RWPE2 (cell line): ENCODE results near the gene G6PC3.
A peak's percentile ranks its signal among the peaks of the same experiment; 100 is the strongest.
"Not testable (repeated sequence)": the region's sequence is repeated elsewhere in the genome, so short reads cannot be mapped to it uniquely, and the experiment has no call there.

Source experiments
- ATAC-seq: fragments of 200-7000 bp; cut with Tn5 transposase; 3 replicates; pipeline ENCODE4 v1.9.1; 2021; ENCODE audit warnings: low read depth
- DNase-seq: peaks from one replicate; pipeline ENCODE4 v3.0.0-alpha.2; 2020; ENCODE audit warnings: low spot score
- H3K27ac ChIP-seq: fragments of 450-650 bp; 2 replicates; pipeline ENCODE4 v1.5.1; 2017; ENCODE audit warnings: mild to moderate bottlenecking; ENCODE audit not compliant: poor library complexity, severe bottlenecking
- H3K27me3 ChIP-seq: fragments of 250-450 bp; sonication (Bioruptor Pico); 2 replicates; pipeline ENCODE4 v1.5.1; 2021; ENCODE audit warnings: mild to moderate bottlenecking, moderate library complexity; ENCODE audit not compliant: insufficient read depth, poor library complexity, severe bottlenecking
- H3K36me3 ChIP-seq: fragments of 250-450 bp; sonication (Bioruptor Pico); 2 replicates; pipeline ENCODE4 v1.5.1; 2020; ENCODE audit warnings: low read depth, mild to moderate bottlenecking, moderate library complexity
- H3K4me1 ChIP-seq: fragments of 250-450 bp; sonication (Bioruptor Pico); 2 replicates; pipeline ENCODE4 v1.5.1; 2021; ENCODE audit warnings: mild to moderate bottlenecking, moderate library complexity; ENCODE audit not compliant: insufficient read depth, poor library complexity, severe bottlenecking
- H3K4me3 ChIP-seq: fragments of 250-450 bp; sonication (Bioruptor Pico); 2 replicates; pipeline ENCODE4 v1.5.1; 2021; ENCODE audit warnings: mild to moderate bottlenecking, moderate library complexity; ENCODE audit not compliant: severe bottlenecking
- H3K9me3 ChIP-seq: fragments of 250-450 bp; sonication (Bioruptor Pico); 2 replicates; pipeline ENCODE4 v1.5.1; 2021; ENCODE audit warnings: mild to moderate bottlenecking, moderate library complexity; ENCODE audit not compliant: severe bottlenecking
- CTCF ChIP-seq: fragments of 450-650 bp; IDR thresholded peaks from one replicate; pipeline ENCODE4 v1.5.1; 2017; ENCODE audit warnings: mild to moderate bottlenecking, moderate library complexity; ENCODE audit not compliant: poor library complexity, severe bottlenecking

G6PC3 gene

GRCh38 chr17:44045486-44045885 lies 25.0 kb upstream of the G6PC3 start:
- peak overlapping the region; percentile 27 for H3K27ac ChIP-seq
- no peaks in the 10 kb centered on the region for H3K27me3 ChIP-seq
- DNase-seq: no peak
- no peak for ATAC-seq
- peaks cover 15% of the 10 kb centered on the region for H3K4me1 ChIP-seq
- no peak for TF ChIP-seq CTCF
- H3K36me3 ChIP-seq: peaks cover 42% of the 10 kb centered on the region
- no peaks in the 10 kb centered on the region for H3K9me3 ChIP-seq
- no peak overlapping the region for H3K4me3 ChIP-seq

- H3K36me3 ChIP-seq: peaks cover 56% of the 10 kb centered on the region
- ATAC-seq, H3K4me1 ChIP-seq, H3K9me3 ChIP-seq, H3K27me3 ChIP-seq, DNase-seq, H3K4me3 ChIP-seq, H3K27ac ChIP-seq: not testable (repeated sequence)
These were observed 23.6 kb upstream of the G6PC3 start for GRCh38 chr17:44046893-44047292.

GRCh38 chr17:44049294-44050060 lies 21.1 kb upstream of the G6PC3 start:
- Histone ChIP-seq H3K4me3 (no peak overlapping the region), H3K27me3 (no peaks in the 10 kb centered on the region), H3K4me1 (peaks cover 4% of the 10 kb centered on the region), H3K36me3 (peaks cover 72% of the 10 kb centered on the region), H3K9me3 (no peaks in the 10 kb centered on the region), H3K27ac (no peak overlapping the region)
- no peak for TF ChIP-seq CTCF
- DNase-seq (no peak), ATAC-seq (no peak)

GRCh38 chr17:44053125-44053872 lies 17.2 kb upstream of the G6PC3 start:
- H3K27ac ChIP-seq: no peak overlapping the region
- no peak for TF ChIP-seq CTCF
- H3K9me3 ChIP-seq: no peaks in the 10 kb centered on the region
- no peak for DNase-seq
- H3K27me3 ChIP-seq: no peaks in the 10 kb centered on the region
- H3K36me3 ChIP-seq: peaks cover 87% of the 10 kb centered on the region
- no peak overlapping the region for H3K4me3 ChIP-seq
- H3K4me1 ChIP-seq: no peaks in the 10 kb centered on the region
- no peak for ATAC-seq

- Histone ChIP-seq H3K9me3 (no peaks in the 10 kb centered on the region), H3K36me3 (peaks cover 92% of the 10 kb centered on the region), H3K4me3 (no peak overlapping the region), H3K27ac (no peak overlapping the region), H3K4me1 (no peaks in the 10 kb centered on the region), H3K27me3 (no peaks in the 10 kb centered on the region)
- TF ChIP-seq CTCF: no peak
- ATAC-seq (no peak), DNase-seq (no peak)
These were observed 11.2 kb upstream of the G6PC3 start for GRCh38 chr17:44059101-44059892.
